Keratinocyte (primary cell): ENCODE data around the gene MRPL49.

Source experiments
- CTCF ChIP-seq, 3 experiments: IDR thresholded peaks in 1 of 3; conservative IDR thresholded peaks in 1 of 3; optimal IDR thresholded peaks in 1 of 3; 2 replicates in 2 of 3; 3 replicates in 1 of 3; pipeline versions ENCODE3 to v1.5.1; 2011; ENCODE audit warnings: low read length in 3 of 3, mild to moderate bottlenecking in 3 of 3, moderate library complexity in 2 of 3, control low read depth in 1 of 3, inconsistent platforms in 1 of 3; ENCODE audit not compliant: insufficient read depth in 2 of 3; ENCODE audit errors: extremely low read depth in 1 of 3
- EZH2 ChIP-seq: IDR thresholded peaks from one replicate; pipeline ENCODE4 v1.6.1; 2012; ENCODE audit warnings: inconsistent platforms, mild to moderate bottlenecking, low read length, moderate library complexity

- no peak for TF ChIP-seq EZH2
- TF ChIP-seq CTCF (optimal IDR thresholded peaks at IDR 0.05 in 1 of 3, IDR thresholded peaks at IDR 0.05 in 1 of 3, conservative IDR thresholded peaks at IDR 0.05 in 1 of 3; ENCODE audit: extremely low read depth in 1 of 3, insufficient read depth in 2 of 3, low read length in 3 of 3): no peak
These were observed 8.7 kb downstream of the MRPL49 start for GRCh38 chr11:65130631-65131416.
